WERI-Rb-1 (cell line): ENCODE results near the gene ASB13.

ENCODE experiments used
- DNase-seq: peaks from one replicate; pipeline ENCODE4 v3.0.0-alpha.2; 2020
- H3K27ac ChIP-seq: fragments of 250-450 bp; sonication (Bioruptor Pico); 2 replicates; pipeline ENCODE4 v1.5.1; 2020; ENCODE audit warnings: mild to moderate bottlenecking, moderate library complexity
- H3K27me3 ChIP-seq: fragments of 250-450 bp; sonication (Bioruptor Pico); 2 replicates; pipeline ENCODE4 v1.5.1; 2021; ENCODE audit warnings: mild to moderate bottlenecking, low read depth, moderate library complexity; ENCODE audit not compliant: insufficient read depth, severe bottlenecking
- H3K36me3 ChIP-seq: fragments of 250-450 bp; sonication (Bioruptor Pico); 2 replicates; pipeline ENCODE4 v1.5.1; 2020; ENCODE audit warnings: mild to moderate bottlenecking, moderate library complexity
- H3K4me3 ChIP-seq: 2 replicates; pipeline ENCODE4 v1.5.1; 2011; ENCODE audit warnings: low read depth, mild to moderate bottlenecking, control low read depth, low read length
- H3K9me3 ChIP-seq: fragments of 250-450 bp; sonication (Bioruptor Pico); 2 replicates; pipeline ENCODE4 v1.5.1; 2021; ENCODE audit warnings: mild to moderate bottlenecking, moderate library complexity; ENCODE audit not compliant: severe bottlenecking
- CTCF ChIP-seq: IDR thresholded peaks from 2 replicates; pipeline ENCODE4 v1.5.1; 2011; ENCODE audit warnings: low read depth, mild to moderate bottlenecking, control low read depth, inconsistent platforms, low read length

ASB13 gene

GRCh38 chr10:5613481-5614154 lies 52.8 kb downstream of the ASB13 start:
- no peak for TF ChIP-seq CTCF
- Histone ChIP-seq H3K36me3 (no peaks in the 10 kb centered on the region), H3K9me3 (no peaks in the 10 kb centered on the region), H3K4me3 (no peak overlapping the region), H3K27me3 (no peaks in the 10 kb centered on the region), H3K27ac (no peak overlapping the region)
- DNase-seq = no peak

- DNase-seq = no peak
- H3K4me3 ChIP-seq = no peak overlapping the region
- H3K27me3 ChIP-seq = no peaks in the 10 kb centered on the region
- H3K27ac ChIP-seq = no peak overlapping the region
- H3K9me3 ChIP-seq = no peaks in the 10 kb centered on the region
- no peak for TF ChIP-seq CTCF
- no peaks in the 10 kb centered on the region for H3K36me3 ChIP-seq
Measured at GRCh38 chr10:5611899-5612680, 54.3 kb downstream of the ASB13 start.

- Histone ChIP-seq H3K27me3 (no peaks in the 10 kb centered on the region), H3K9me3 (no peaks in the 10 kb centered on the region), H3K36me3 (no peaks in the 10 kb centered on the region), H3K27ac (no peak overlapping the region), H3K4me3 (no peak overlapping the region)
- no peak for TF ChIP-seq CTCF
- no peak for DNase-seq
Measured at GRCh38 chr10:5609952-5610616, 56.3 kb downstream of the ASB13 start.

- Histone ChIP-seq H3K4me3 (no peak overlapping the region), H3K9me3 (no peaks in the 10 kb centered on the region), H3K27ac (no peak overlapping the region), H3K36me3 (no peaks in the 10 kb centered on the region), H3K27me3 (no peaks in the 10 kb centered on the region)
- no peak for DNase-seq
- TF ChIP-seq CTCF = no peak
Measured at GRCh38 chr10:5608608-5609220, 57.7 kb downstream of the ASB13 start.

- H3K27ac ChIP-seq = no peak overlapping the region
- DNase-seq = no peak
- H3K36me3 ChIP-seq = no peaks in the 10 kb centered on the region
- no peaks in the 10 kb centered on the region for H3K27me3 ChIP-seq
- no peaks in the 10 kb centered on the region for H3K9me3 ChIP-seq
- TF ChIP-seq CTCF = no peak
- no peak overlapping the region for H3K4me3 ChIP-seq
Measured at GRCh38 chr10:5607594-5607993, 58.8 kb downstream of the ASB13 start.
